Raji (cell line): ENCODE results near the gene CXCL8.

ENCODE experiments used
- POLR2A ChIP-seq: IDR thresholded peaks from 2 replicates; pipeline ENCODE4 v1.6.1; 2011; ENCODE audit warnings: low read depth, low read length, control low read depth; ENCODE audit not compliant: insufficient read depth

Gene CXCL8

GRCh38 chr4:73710094-73710493 lies 30.3 kb upstream of the CXCL8 start:
- TF ChIP-seq POLR2A: no peak

DNA sequence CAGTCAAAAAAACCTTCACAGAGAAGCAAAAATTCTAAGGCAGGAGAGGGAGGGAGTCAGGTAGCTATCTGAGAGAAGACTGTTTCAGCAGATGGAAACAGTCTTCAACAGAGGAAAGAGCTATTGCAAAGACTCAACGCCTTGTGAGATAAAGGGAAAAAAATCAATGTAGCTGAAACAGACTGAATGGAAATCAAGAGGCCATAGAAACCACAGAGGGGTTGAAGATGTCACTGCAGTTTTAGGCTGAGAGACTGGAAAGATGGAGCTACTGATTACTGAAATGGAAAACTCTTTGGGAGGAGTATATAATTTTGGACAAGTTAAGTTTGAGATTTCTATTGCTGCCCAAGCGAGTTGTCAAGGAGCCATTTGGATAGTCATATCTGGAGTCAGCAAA lies 28.4 kb upstream of the CXCL8 start:
- no peak for TF ChIP-seq POLR2A

DNA sequence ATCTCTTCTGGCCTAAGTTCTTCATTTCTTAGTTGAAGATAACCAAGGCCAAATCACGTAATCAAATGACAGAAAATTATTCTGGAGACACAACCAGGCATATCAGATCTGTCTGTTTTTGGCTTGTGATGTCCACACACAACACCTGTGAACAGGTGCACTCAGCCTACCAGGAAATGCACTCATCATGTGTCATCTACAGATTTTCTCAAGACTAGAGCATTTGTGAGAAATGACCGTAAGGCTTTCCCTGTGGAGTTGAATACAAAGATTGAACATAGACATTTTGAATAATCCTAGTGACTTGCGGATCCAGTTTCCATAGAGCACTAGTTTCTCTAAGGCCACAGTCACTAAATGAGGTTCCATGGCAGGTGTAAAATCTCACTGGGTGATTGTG lies 26.7 kb upstream of the CXCL8 start:
- no peak for TF ChIP-seq POLR2A

GRCh38 chr4:73714647-73715046 lies 25.7 kb upstream of the CXCL8 start:
- no peak for TF ChIP-seq POLR2A

DNA sequence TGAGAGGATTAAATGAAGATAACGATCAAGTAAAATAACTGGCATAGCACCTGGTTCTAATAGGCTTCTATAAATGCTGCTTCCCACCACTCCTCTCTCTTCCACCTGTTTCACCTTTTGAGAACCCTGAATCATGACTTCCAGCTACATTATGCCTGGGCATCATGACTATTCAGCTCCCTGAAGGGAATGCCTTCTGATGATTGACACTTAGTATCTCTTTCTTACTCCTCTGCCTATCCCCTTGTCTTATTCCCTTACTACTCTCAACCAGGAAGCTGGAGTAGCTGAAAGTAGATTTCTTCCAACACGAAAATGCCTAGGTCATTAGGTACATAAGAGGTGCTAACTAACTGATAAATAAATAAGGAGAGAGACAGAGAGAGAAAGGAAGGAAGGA lies 24.7 kb upstream of the CXCL8 start:
- TF ChIP-seq POLR2A: no peak

DNA sequence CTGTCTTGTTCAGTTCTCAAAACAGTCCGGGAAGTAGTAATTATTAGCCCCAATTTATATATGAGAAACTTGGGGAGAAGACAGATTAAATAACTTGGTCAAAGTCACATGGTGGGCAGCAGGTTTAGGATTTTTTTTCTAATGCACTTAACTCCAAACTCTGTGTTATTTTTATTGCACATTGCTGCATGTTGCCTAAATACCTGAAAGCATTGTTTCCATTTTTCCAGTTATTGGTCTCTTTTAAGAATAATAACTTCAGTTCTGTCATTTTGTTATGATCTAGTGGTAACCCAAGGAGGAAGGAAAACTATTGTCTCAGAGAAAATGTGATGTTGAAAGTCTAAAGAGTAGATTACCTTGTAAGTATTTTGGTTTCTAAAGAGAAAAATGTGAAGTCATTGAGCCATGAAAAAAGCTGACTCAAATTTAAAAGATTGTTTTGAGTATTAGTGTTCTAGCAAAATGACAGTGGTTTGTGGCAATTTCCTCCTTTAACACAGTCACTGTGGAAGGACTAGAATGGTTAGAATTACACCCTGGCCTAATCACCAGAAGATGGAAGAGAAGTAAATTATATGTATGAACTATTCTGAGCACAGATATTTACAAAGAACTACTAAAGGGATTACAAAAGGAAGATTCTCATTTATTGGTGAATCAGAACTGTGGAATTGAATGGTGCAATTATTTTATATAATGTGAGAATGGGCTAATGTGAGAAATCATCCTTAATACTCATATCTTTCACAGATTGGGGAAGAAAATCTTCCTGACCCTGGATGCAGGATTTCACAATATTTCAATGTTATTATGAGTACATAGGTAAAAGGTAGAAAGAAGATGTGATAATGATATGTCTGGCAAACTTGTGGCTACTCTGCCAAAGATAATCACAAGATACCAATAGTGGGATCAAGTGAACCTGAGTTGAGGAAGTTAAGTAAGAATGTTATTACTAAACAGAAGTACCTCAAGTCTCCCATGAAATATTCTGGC lies 21.7 kb upstream of the CXCL8 start:
- no peak for TF ChIP-seq POLR2A

GRCh38 chr4:73721435-73721834 lies 18.9 kb upstream of the CXCL8 start:
- TF ChIP-seq POLR2A: no peak

GRCh38 chr4:73721909-73722308 lies 18.5 kb upstream of the CXCL8 start:
- no peak for TF ChIP-seq POLR2A

GRCh38 chr4:73723023-73723422 lies 17.3 kb upstream of the CXCL8 start:
- no peak for TF ChIP-seq POLR2A

DNA sequence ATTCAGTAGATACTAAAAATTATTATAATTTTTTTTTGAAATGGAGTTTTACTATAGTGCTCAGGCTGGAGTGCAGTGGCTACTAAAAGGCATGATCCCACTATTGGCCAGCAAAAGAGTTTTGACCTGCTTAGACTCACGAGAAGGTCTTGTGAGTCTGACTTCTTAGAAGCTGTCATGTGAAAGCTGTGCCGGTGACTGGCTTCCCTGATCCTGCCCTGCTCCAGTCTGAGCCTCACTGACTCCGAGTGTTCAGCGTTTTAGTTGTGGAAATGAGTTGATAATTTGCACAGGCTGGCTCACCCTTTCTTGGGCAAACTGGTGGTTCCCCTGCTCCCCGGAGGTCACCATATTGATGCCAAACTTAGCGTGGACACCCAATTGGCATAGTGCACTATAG lies 16.4 kb upstream of the CXCL8 start:
- no peak for TF ChIP-seq POLR2A

- no peak for TF ChIP-seq POLR2A
These were observed 14.9 kb upstream of the CXCL8 start for GRCh38 chr4:73725510-73725909.

GRCh38 chr4:73725985-73726384 lies 14.4 kb upstream of the CXCL8 start:
- TF ChIP-seq POLR2A: no peak

GRCh38 chr4:73727685-73728084 lies 12.7 kb upstream of the CXCL8 start:
- no peak for TF ChIP-seq POLR2A

DNA sequence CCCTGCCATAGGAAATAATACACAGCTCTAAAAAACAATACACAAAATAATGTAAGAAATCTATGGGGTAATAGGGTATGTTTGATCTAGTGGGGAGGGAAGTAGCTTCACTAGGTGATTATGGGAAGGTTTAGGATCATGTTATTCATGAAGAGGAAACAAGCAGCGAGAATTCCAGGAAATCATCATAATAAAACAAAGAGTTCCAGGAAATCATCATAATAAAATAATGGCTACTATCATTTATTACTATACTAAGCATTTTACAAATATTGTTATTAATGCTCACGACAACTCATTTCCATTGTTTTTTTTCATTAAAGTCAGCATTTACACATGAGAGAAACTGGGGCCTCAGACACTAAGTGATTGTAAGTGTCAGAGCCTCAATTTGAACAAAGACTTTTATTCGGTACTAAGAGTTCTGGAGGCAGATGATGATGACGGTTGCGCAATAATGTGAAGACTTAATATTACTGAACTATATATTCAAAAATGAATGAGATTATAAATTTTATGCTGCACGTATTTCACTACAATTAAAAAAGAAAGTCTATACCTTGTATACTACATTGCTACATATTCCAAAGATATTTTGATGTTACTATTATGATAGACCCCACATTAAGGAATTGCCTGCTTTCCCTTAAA lies 12.2 kb upstream of the CXCL8 start:
- TF ChIP-seq POLR2A: no peak

DNA sequence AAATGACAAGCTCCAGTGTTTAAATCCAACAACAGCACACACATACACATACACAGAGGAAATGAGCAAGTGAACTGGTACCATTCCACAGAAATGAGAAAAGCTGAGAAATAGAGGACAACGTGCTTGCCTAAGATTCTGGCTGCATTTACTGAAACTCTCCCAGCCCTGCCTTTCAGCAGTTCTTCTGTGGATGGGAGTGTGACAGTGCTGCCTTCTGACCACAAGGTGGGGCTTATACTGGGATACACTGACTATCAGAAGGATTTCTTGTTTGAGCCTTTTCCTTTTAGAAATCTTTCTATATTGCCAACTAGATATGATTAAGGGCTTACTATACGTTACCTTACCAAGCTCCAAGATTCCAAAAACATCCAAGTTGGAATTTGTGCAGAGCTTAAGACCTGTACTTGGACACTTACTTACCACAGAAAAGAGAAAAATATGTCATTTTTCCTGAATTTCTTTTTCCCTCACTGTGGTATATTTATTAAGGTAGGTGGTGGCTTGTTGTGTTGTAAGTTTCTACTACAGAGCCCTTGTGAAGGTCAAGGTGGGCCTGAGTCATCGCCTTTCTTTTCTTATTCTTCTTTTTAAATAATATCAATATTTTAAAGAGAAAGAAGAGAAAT lies 10.7 kb upstream of the CXCL8 start:
- no peak for TF ChIP-seq POLR2A

- no peak for TF ChIP-seq POLR2A
These were observed 10.1 kb upstream of the CXCL8 start for GRCh38 chr4:73730292-73730691.
